M059J (cell line): ENCODE data around the gene FKBP9. TPM values are rescaled to one million over a fixed set of nuclear protein-coding genes. Genes with fewer than 3 reads are reported as not detected.
A peak's percentile ranks its signal among the peaks of the same experiment; 100 is the strongest.
"Not testable (repeated sequence)": the region's sequence is repeated elsewhere in the genome, so short reads cannot be mapped to it uniquely, and the experiment has no call there.

Experiments
- DNase-seq: peaks from one replicate; pipeline ENCODE4 v3.0.0-alpha.2; 2012; ENCODE audit warnings: low read depth
- total RNA-seq: library from RNA; depleted of rRNA; stranded (reverse); fragments of >200 nt; shearing (Covaris generic); gene quantifications from 2 replicates; pipeline ENCODE4 v1.2.3, GENCODE V29; 2014

Gene FKBP9
- total RNA-seq, 1 experiment from 2014 or later, result 170 TPM

DNA sequence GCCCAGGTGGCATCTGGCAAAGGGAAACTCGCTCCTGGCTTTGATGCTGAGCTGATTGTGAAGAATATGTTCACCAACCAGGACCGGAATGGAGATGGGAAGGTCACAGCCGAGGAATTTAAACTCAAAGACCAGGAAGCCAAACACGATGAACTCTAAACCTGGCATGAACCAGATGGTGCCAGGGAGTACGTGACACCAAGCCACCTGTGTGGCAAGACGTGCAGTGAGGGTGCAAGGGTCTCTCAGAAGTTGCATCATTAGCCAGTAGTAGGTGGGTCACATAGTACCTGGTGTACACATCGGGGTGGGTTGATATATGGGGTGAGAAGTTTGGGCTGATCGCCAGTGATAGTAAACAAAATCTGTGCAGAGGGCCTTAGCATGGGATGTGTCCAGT, 48.0 kb downstream of the FKBP9 start:
- not testable (repeated sequence) for DNase-seq

- DNase-seq, result not testable (repeated sequence)
Measured at GRCh38 chr7:33005690-33006089, 48.5 kb downstream of the FKBP9 start.

- no peak for DNase-seq
Measured at GRCh38 chr7:33009734-33010133, 52.5 kb downstream of the FKBP9 start.

DNA sequence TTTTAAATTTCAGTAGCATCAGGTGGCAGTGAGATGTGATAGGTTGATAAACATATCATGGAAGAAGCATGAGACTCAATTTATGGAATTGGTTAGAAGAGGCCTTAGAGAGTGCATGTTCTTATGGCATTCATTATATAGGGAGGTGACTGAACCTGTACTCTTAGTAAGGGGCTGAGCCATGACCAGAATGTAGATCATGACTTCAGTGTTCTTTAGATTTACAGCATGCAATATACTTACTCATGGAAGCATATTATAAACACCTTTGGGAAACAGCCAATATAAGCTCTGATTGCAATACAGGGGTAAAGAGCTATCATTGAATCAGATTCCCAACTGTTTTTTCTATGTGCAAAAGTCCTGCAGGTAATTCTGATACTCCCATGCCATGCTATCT, 55.1 kb downstream of the FKBP9 start:
- DNase-seq, result no peak

DNA sequence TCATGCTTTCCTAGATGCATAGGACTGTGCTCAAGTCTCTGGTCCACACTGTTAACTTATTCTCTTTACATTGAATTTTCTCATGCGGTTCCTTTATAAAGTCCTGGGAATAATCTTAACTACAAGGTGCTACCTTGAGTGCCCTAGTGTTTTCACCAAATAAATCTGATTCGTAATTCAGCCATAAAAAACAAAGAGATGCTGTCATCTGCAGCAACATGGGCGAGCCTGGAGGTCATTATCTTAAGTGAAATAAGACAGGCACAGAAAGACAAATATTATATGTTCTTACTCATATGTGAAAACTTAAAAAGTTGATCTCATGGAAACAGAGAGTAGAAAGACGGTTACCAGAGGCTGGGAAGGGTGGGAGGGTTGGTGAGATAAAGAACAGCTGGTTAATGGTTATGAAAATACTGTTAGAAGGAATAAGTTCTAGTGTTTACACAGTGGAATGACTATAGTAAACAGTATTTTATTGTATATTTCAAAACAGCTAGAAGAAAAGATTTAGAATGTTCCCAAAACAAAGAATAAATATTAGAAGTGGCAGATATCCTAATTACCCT, 67.0 kb downstream of the FKBP9 start:
- DNase-seq, result no peak

DNA sequence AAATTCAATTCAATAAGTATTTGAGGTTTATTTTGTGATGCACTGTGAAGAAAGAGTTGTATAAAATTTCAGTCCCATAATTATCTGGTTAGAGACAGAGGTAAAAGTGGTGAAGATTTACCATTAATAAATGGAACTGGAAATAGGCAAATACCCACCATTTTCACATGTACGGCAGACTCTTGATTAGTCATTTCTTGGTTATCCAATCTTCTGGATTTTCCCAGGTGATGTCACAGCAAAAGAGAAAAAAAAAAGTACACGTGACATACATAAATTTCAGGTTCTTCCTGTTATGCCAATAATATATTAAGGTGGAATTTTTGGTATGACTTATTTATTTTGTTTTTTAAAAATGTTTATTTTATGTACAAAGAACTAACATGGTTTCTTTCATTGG, 78.5 kb downstream of the FKBP9 start:
- DNase-seq, result no peak

GRCh38 chr7:33038639-33039038, 81.4 kb downstream of the FKBP9 start:
- DNase-seq, result no peak

GRCh38 chr7:33039257-33039902, 82.1 kb downstream of the FKBP9 start:
- peak; percentile 55 for DNase-seq

DNA sequence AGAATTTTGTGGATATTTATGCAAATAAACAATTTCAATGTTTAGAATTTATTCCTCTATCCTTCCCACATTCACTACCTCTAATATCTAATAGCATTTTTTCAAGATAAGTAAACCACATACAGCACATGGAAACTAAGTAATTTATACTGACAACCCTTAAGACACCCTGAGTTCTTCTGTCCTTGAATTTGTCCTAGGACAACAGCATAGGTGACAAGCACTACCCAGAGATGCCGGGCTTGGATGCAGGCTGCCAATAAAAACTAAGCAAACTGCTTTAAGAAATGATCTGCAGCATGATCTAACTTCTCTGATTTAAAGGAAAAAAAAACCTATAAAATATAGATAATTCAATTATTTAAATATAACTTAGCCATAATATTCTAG, 82.7 kb downstream of the FKBP9 start:
- no peak for DNase-seq

DNA sequence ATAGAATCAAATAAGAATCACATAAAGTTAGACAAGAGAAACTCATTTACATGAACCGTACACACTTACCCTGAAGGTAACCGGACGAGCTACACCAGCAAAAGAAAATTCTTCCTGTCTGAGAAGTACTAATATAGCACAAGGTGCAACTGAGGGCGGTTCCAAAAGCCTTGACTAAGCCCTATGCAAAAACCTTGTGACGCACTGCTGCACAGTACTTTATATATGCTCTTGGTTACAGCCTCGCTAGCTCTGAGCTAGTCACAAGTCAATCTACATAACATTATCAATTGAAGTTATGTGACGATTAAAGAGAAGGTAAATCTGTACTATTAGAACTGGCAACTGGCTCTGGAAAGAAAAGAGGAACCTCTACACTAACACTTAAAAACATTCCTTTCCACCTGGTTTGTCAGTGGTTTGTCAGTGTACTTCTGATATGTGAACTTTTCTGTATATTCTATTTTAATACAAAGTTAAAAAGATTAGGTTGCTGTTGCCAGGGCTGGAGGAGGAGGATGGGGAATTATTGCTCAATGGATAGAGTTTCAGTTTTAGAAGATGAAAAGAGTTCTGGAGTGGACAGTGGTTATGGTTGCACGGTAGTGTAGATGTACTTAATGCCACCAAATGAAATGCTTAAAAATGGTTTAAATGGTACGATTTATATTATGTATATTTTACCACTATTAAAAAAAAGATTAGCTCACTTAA, 83.7 kb downstream of the FKBP9 start:
- DNase-seq, result no peak

DNA sequence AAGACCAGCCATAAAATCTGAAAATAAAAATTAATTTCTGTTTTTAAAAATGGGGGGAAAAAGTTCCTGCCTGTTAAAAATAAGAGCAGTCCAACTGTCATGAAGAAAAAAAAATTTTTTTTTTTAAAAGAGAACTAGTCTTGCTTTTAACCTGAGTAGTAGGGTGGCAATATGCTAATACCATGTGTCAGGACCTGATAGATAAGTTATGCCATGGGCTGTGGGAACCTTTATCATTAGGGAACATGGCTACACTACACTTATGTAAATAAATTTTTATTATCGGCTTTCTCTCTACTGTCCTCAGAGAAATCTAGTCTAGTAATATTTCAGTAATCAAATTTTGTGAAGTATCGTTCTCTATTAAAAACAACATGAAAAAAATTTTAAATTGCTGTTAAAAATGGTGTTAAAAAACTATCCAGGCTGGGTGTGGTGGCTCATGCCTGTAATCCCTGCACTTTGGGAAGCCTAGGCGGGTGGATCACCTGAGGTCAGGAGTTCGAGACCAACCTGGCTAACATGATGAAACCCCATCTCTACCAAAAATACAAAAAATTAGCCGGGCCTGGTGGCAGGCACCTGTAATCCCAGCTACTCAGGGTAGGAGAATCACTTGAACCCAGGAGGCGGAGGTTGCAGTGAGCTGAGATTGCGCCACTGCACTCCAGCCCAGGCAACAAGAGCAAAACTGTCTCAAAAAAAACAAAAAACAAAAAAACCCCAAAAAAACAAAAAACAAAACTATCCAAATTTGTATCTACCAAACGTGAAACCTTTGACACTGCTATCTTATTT, 84.6 kb downstream of the FKBP9 start:
- no peak for DNase-seq

GRCh38 chr7:33043501-33044400, 86.5 kb downstream of the FKBP9 start:
- DNase-seq, result no peak

- no peak for DNase-seq
Measured at GRCh38 chr7:33044401-33044718, 87.1 kb downstream of the FKBP9 start.

- DNase-seq, result no peak
Measured at GRCh38 chr7:33044986-33045385, 87.7 kb downstream of the FKBP9 start.

GRCh38 chr7:33048257-33048656, 91.0 kb downstream of the FKBP9 start:
- DNase-seq, result no peak

DNA sequence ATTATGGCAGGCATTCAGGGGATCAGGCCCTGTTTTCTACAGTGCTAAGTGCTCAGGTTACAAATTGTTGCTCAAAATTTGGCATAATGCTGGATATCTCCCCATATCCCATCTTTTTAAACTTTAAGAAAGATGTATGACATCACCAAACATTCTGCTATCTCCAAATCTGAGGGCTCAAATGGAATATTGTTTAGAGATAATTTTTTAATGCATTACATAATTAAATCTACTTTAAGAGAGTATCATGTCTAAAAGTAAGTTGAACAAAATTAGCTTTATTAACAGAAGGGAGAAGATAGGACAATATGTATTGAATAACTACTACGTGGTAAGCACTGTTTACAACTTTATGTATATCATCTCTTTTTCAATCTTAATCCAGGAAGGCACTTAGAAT, 91.5 kb downstream of the FKBP9 start:
- no peak for DNase-seq

DNA sequence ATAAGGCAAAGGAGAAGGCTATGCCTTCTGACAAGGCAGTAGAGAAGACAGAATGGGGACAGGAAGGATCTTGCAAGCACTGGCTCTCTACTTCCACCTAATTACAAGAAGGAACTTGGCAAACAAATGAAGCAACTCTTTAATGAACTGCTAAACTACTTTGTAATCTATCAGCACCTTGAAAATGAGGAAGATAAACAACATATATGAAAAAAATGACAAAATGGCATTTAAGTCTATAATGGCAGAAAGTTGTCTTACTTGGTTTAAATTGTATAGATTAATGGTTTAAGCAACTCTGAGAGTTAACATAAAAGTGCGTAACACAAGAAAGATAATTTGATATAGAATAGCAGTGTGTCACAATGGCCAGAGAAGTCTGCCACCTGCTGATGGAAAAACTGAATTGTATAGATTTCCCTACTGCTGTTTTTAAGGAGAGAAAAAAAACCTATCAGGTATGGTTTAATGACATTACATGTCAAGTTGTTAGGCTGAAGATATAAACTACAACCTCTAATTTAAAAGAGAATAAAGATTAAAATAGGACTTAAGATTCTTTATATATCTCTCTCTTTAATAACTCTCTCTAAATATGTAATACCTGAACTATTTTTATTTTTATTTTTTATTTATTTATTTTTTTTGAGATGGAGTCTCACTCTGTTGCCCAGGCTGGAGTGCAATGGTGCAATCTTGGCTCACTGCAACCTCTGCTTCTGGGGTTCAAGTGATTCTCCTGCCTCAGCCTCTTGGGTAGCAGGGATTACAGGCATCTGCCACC, 93.5 kb downstream of the FKBP9 start:
- peak; percentile 54 for DNase-seq

- no peak for DNase-seq
Measured at GRCh38 chr7:33053721-33054120, 96.5 kb downstream of the FKBP9 start.

- DNase-seq, result peak; percentile 65
Measured at GRCh38 chr7:33054261-33054964, 97.2 kb downstream of the FKBP9 start.

DNA sequence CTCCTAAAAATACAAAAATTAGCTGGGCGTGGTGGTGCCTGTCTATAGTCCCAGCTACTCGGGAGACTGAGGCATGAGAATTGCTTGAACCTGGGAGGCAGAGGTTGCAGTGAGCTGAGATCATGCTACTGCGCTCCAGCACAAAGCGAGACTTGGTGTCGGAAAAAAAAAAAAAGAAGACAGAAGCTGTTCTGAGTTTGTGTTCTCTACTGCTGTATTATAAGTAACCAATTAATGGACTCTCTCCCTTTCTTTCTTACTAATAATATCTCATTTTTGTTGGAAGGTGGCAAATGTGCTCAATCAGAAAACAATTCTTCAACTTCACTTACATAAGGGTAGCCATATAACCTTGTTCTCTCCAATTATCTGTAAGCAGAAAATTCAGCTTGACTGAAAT, 97.9 kb downstream of the FKBP9 start:
- no peak for DNase-seq
